Adrenal gland (tissue), 12 donors: ENCODE data around the gene UVRAG. TPM values are rescaled to one million over a fixed set of nuclear protein-coding genes. Genes with fewer than 3 reads are reported as not detected.
"Not testable (repeated sequence)": the region's sequence is repeated elsewhere in the genome, so short reads cannot be mapped to it uniquely, and the experiment has no call there.

Experiments
- DNase-seq, 7 donors: peaks; one replicate each; pipeline ENCODE4 v3.0.0-alpha.2; 2019 to 2020
- H3K27ac ChIP-seq, 5 donors: fragments of 200-600 bp; sonication (generic) in 4 of 5; 1 replicate in 3 of 5; 2 replicates in 2 of 5; pipeline versions ENCODE4 v1.5.1 to v1.8.0; 2016 to 2020; ENCODE audit warnings: mild to moderate bottlenecking in 1 of 5
- H3K27me3 ChIP-seq: fragments of 200-600 bp; 2 replicates; pipeline ENCODE4 v1.8.0; 2021
- H3K36me3 ChIP-seq, 2 donors: fragments of 200-600 bp; replicated peaks in 1 of 2; 1 replicate in 1 of 2; 2 replicates in 1 of 2; pipeline versions ENCODE4 v1.5.1 to v1.8.0; 2018 to 2022
- H3K4me1 ChIP-seq, 2 donors: fragments of 200-600 bp; replicated peaks in 1 of 2; 1 replicate in 1 of 2; 2 replicates in 1 of 2; pipeline versions ENCODE4 v1.5.1 to v1.8.0; 2018 to 2021
- H3K4me3 ChIP-seq, 4 donors: fragments of 200-600 bp; sonication (generic) in 3 of 4; one replicate each; pipeline ENCODE4 v1.5.1; 2016 to 2018
- H3K9me3 ChIP-seq, 3 donors: fragments of 200-600 bp; sonication (generic) in 1 of 3; replicated peaks in 1 of 3; 1 replicate in 2 of 3; 2 replicates in 1 of 3; pipeline versions ENCODE4 v1.5.1 to v1.8.0; 2016 to 2021
- CTCF ChIP-seq, 6 experiments: fragments of 450-650 bp in 4 of 6; fragments of 200-600 bp in 2 of 6; sonication (generic) in 1 of 6; IDR thresholded peaks; 1 replicate in 5 of 6; 2 replicates in 1 of 6; pipeline versions ENCODE4 v1.5.1 to v1.8.0; 2016 to 2021; ENCODE audit warnings: antibody characterized with exemption in 6 of 6, mild to moderate bottlenecking in 2 of 6, moderate library complexity in 1 of 6
- POLR2A ChIP-seq, 2 donors: fragments of 450-650 bp; IDR thresholded peaks; one replicate each; pipeline ENCODE4 v1.6.1; 2017; ENCODE audit warnings: antibody characterized with exemption in 2 of 2, mild to moderate bottlenecking in 2 of 2, moderate library complexity in 1 of 2
- WGBS, 4 donors: extraction: QIAGEN DNeasy Blood & Tissue Kit in 2 of 4; methylation state at CpG; one replicate each; pipeline versions ENCODE4 v1.1.5 to v1.1.7; 2013 to 2017; 5-methylcytosine and 5-hydroxymethylcytosine counted together
- intact Hi-C, 2 donors: fragments of 100-400 bp; cut with DNase I; formaldehyde crosslinking; loops; one replicate each; pipeline versions ENCODE4 v1.14.1 to v1.15.0; 2022 to 2023
- polyA plus RNA-seq, 3 donors: library from polyadenylated mRNA; stranded (reverse); fragments of 200-250 nt in 2 of 3; fragments of 350-450 nt in 1 of 3; fragmentation: Illumina TruSeq in 1 of 3; extraction: RNeasy Lipid Tissue Mini Kit (QIAGEN cat#74804) in 1 of 3; gene quantifications; one replicate each; pipeline ENCODE4 v1.2.3, GENCODE V29; 2013 to 2014
- total RNA-seq, 9 donors: library from RNA; depleted of rRNA in 4 of 9; stranded (reverse); fragments of >200 nt in 4 of 9; fragments of 120-200 nt in 1 of 9; fragmentation: NEBNext Ultra II Directional in 1 of 9; extraction: Animal tissue kit (Norgen Biotek cat#: 25700) in 1 of 9; gene quantifications; one replicate each; pipeline versions ENCODE4 v1.1.0 to v1.2.4, GENCODE V29; 2013 to 2023
- donor health status: healthy with polysubstance abuse.
- donor health status: Bipolar disorder and iron deficiency.
- donor health status: DM: yes; HTN: yes; CAD: no.
- donor health status: DM: no; HTN: no; CAD: no.
- donor health status: DM: no; HTN: no; CAD: no.
- donor health status: DM: yes; HTN: yes; CAD: no.

Gene UVRAG
- total and polyA plus RNA-seq, 12 donors, result 10.9 to 61.4 (median 28.5) TPM

GRCh38 chr11:75851203-75851602 lies 36.2 kb downstream of the UVRAG start:
- Histone ChIP-seq H3K4me1 (peaks cover 14 to 19% of the 10 kb centered on the region in 2 donors), H3K9me3 (no peaks in the 10 kb centered on the region), H3K27me3 (no peaks in the 10 kb centered on the region), H3K36me3 (no peaks in the 10 kb centered on the region), H3K4me3 (peak overlapping the region in 1 of 4 donors; percentile 25), H3K27ac (peak overlapping the region in 4 of 5 donors; percentile 33 to 80 (median 55))
- peak in 3 of 7 donors; percentile 30 to 34 (median 32) for DNase-seq
- no peak for TF ChIP-seq CTCF (IDR thresholded peaks at IDR 0.05)
- TF ChIP-seq POLR2A (IDR thresholded peaks at IDR 0.05), result no peak
- intact Hi-C loops, result no loop called here
- WGBS, 4 donors, result 19 to 28% (median 23%) methylated on average over 1 of the region's 1 CpG

- intact Hi-C loops, result no loop called here
- TF ChIP-seq CTCF (IDR thresholded peaks at IDR 0.05), result no peak
- no peak for TF ChIP-seq POLR2A (IDR thresholded peaks at IDR 0.05)
- Histone ChIP-seq H3K4me3 (no peak overlapping the region), H3K36me3 (no peaks in the 10 kb centered on the region), H3K9me3 (no peaks in the 10 kb centered on the region), H3K27me3 (no peaks in the 10 kb centered on the region), H3K27ac (no peak overlapping the region), H3K4me1 (peaks cover 14 to 19% of the 10 kb centered on the region in 2 donors)
- DNase-seq, result no peak
- 88 to 96% (median 95%) methylated on average over 5 of the region's 5 CpGs for WGBS, 4 donors
These were observed 37.5 kb downstream of the UVRAG start for GRCh38 chr11:75852406-75853017.

GRCh38 chr11:75853563-75853962 lies 38.6 kb downstream of the UVRAG start:
- H3K36me3 ChIP-seq, DNase-seq, H3K27me3 ChIP-seq, H3K4me3 ChIP-seq, H3K9me3 ChIP-seq, H3K27ac ChIP-seq, intact Hi-C loops: not testable (repeated sequence)
- H3K4me1 ChIP-seq, result peaks cover 16 to 25% of the 10 kb centered on the region in 2 donors
- 95 to 99% (median 97%) methylated on average over 4 of the region's 4 CpGs for WGBS, 4 donors

GRCh38 chr11:75853971-75854370 lies 39.0 kb downstream of the UVRAG start:
- H3K27me3 ChIP-seq, result no peaks in the 10 kb centered on the region
- no peak overlapping the region for H3K4me3 ChIP-seq
- DNase-seq, result no peak
- no peaks in the 10 kb centered on the region for H3K9me3 ChIP-seq
- TF ChIP-seq POLR2A (IDR thresholded peaks at IDR 0.05) (no peak), CTCF (IDR thresholded peaks at IDR 0.05) (no peak)
- 92 to 100% (median 96%) methylated on average over 1 of the region's 1 CpG for WGBS, 4 donors
- H3K27ac ChIP-seq, result no peak overlapping the region
- H3K36me3 ChIP-seq, result no peaks in the 10 kb centered on the region
- peaks cover 18 to 29% of the 10 kb centered on the region in 2 donors for H3K4me1 ChIP-seq
- intact Hi-C loops, result no loop called here

- Histone ChIP-seq H3K4me3 (no peak overlapping the region), H3K36me3 (no peaks in the 10 kb centered on the region), H3K27ac (no peak overlapping the region), H3K9me3 (no peaks in the 10 kb centered on the region), H3K4me1 (peaks cover 17 to 26% of the 10 kb centered on the region in 2 donors), H3K27me3 (no peaks in the 10 kb centered on the region)
- no peak for DNase-seq
- intact Hi-C loops, result no loop called here
- 90 to 93% (median 90%) methylated on average over 6 of the region's 6 CpGs for WGBS, 4 donors
- TF ChIP-seq POLR2A (IDR thresholded peaks at IDR 0.05) (no peak), CTCF (IDR thresholded peaks at IDR 0.05) (no peak)
These were observed 40.2 kb downstream of the UVRAG start for GRCh38 chr11:75855206-75855605.
